ENCODE results near the gene TPST1. TPM values are rescaled to one million over a fixed set of nuclear protein-coding genes. Genes with fewer than 3 reads are reported as not detected.

Gene TPST1
- total and polyA plus RNA-seq, 9 of the 15 experiments (the other 6 are each of a cell fraction or from before 2014, with no cell fraction given), result 0.15 to 2.2 (median 0.53) TPM

GRCh38 chr7:66157060-66157459 is 48.1 kb upstream of the TPST1 start (continued):
- TF ChIP-seq CHAMP1 (IDR thresholded peaks at IDR 0.05), result no peak
- peak in 1 of 2 experiments; percentile 18; a peak in 1 of 4 replicates for TF ChIP-seq ZNF318 (IDR thresholded peaks at IDR 0.05; ENCODE audit: borderline replicate concordance in 1 of 2, low read depth in 1 of 2)
- peak; percentile 96 for TF ChIP-seq MAFF (IDR thresholded peaks at IDR 0.05; ENCODE audit: low read length)
- no peak for TF ChIP-seq ZNF263 (CRISPR knock-in tag; IDR thresholded peaks at IDR 0.05; ENCODE audit: borderline replicate concordance)
- no peak for TF ChIP-seq SUPT5H (IDR thresholded peaks at IDR 0.05)
- no peak for TF ChIP-seq MYBL2 (IDR thresholded peaks at IDR 0.05; ENCODE audit: low read depth)
- no peak for TF ChIP-seq MYBL2 (CRISPR knock-in tag; IDR thresholded peaks at IDR 0.05; ENCODE audit: borderline replicate concordance)
- TF ChIP-seq ZNF785 (CRISPR knock-in tag; IDR thresholded peaks at IDR 0.05), result no peak
- no peak for TF ChIP-seq BCOR (IDR thresholded peaks at IDR 0.05)
- TF ChIP-seq FOXM1 (IDR thresholded peaks at IDR 0.05; ENCODE audit: low read depth), result no peak
- no peak for TF ChIP-seq FOXM1 (CRISPR knock-in tag; IDR thresholded peaks at IDR 0.05; ENCODE audit: low read depth)
- TF ChIP-seq ZNF592 (IDR thresholded peaks at IDR 0.05), result no peak
- TF ChIP-seq MTA3 (IDR thresholded peaks at IDR 0.05; ENCODE audit: borderline replicate concordance), result 0 out of 2 replicates have a peak, but pooled peaks have one; percentile 37
- TF ChIP-seq NCOA6 (IDR thresholded peaks at IDR 0.05), result no peak
- TF ChIP-seq ARNT (IDR thresholded peaks at IDR 0.05), result 0 out of 4 replicates have a peak, but pooled peaks of 1 of the 2 experiments have one; percentile 43

All from K562 (cell line).